BE2C (cell line): ENCODE data around the gene OBP2A.

Experiments used
- DNase-seq: peaks from one replicate; pipeline ENCODE4 v3.0.0-alpha.2; 2020
- H3K27me3 ChIP-seq: fragments of 250-450 bp; sonication (Bioruptor Pico); 2 replicates; pipeline ENCODE4 v1.5.1; 2020; ENCODE audit warnings: mild to moderate bottlenecking
- H3K36me3 ChIP-seq: fragments of 250-450 bp; sonication (Bioruptor Pico); 2 replicates; pipeline ENCODE4 v1.5.1; 2020; ENCODE audit warnings: mild to moderate bottlenecking
- H3K4me1 ChIP-seq: fragments of 250-450 bp; sonication (Bioruptor Pico); 2 replicates; pipeline ENCODE4 v1.5.1; 2020
- H3K4me3 ChIP-seq: 2 replicates; pipeline ENCODE4 v1.5.1; 2011; ENCODE audit warnings: low read depth, low read length
- H3K9me3 ChIP-seq: fragments of 250-450 bp; sonication (Bioruptor Pico); 2 replicates; pipeline ENCODE4 v1.5.1; 2020
- TF ChIP-seq, protein P1 (sequence below): IDR thresholded peaks from 2 replicates; pipeline ENCODE4 v1.5.1; 2012; ENCODE audit warnings: mild to moderate bottlenecking, low read depth, low read length

The OBP2A gene

DNA sequence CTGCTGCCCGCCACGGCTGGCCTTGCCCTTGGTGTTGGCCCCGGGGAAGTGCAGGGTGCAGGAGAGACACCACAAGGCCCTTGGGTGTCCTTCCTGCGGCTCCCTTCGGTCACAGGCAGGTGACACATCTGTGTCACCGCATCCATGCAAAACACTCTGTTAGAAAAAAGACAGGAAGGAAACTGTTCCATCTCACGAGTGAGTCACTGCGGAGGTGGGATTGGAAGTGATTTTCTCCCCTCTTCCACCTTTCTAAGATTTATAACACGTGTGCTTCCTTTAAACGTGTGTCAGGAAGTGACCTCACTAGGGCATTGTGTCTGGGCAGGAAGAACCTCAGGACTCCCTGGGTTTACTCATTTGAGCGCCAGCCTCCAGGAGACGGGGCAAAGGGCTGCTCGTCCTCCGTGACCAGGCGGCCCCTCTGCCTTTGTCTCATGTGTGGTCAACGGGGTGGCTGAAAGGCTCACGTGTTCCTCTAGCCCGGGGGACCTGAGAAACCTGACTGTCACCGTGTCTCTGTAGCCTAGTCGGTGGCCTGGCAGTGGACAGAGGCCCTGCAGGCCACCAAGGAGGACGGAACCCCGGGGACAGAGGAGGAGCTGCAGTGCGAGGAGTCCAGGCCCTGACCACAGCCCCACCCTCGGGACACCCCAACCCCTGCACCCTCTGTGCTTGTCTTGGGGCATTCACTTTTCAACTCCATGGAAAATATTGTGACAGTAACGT is 29.6 kb upstream of the OBP2A start:
- H3K36me3 ChIP-seq, result no peaks in the 10 kb centered on the region
- TF ChIP-seq, protein P1, sequence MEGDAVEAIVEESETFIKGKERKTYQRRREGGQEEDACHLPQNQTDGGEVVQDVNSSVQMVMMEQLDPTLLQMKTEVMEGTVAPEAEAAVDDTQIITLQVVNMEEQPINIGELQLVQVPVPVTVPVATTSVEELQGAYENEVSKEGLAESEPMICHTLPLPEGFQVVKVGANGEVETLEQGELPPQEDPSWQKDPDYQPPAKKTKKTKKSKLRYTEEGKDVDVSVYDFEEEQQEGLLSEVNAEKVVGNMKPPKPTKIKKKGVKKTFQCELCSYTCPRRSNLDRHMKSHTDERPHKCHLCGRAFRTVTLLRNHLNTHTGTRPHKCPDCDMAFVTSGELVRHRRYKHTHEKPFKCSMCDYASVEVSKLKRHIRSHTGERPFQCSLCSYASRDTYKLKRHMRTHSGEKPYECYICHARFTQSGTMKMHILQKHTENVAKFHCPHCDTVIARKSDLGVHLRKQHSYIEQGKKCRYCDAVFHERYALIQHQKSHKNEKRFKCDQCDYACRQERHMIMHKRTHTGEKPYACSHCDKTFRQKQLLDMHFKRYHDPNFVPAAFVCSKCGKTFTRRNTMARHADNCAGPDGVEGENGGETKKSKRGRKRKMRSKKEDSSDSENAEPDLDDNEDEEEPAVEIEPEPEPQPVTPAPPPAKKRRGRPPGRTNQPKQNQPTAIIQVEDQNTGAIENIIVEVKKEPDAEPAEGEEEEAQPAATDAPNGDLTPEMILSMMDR, result no peak
- no peak overlapping the region for H3K4me3 ChIP-seq
- no peaks in the 10 kb centered on the region for H3K4me1 ChIP-seq
- no peaks in the 10 kb centered on the region for H3K27me3 ChIP-seq
- DNase-seq, result no peak
- H3K9me3 ChIP-seq, result no peaks in the 10 kb centered on the region

- Histone ChIP-seq H3K36me3 (no peaks in the 10 kb centered on the region), H3K9me3 (no peaks in the 10 kb centered on the region)
- DNase-seq, result no peak
Observed at GRCh38 chr9:135517407-135517822, 28.5 kb upstream of the OBP2A start.

DNA sequence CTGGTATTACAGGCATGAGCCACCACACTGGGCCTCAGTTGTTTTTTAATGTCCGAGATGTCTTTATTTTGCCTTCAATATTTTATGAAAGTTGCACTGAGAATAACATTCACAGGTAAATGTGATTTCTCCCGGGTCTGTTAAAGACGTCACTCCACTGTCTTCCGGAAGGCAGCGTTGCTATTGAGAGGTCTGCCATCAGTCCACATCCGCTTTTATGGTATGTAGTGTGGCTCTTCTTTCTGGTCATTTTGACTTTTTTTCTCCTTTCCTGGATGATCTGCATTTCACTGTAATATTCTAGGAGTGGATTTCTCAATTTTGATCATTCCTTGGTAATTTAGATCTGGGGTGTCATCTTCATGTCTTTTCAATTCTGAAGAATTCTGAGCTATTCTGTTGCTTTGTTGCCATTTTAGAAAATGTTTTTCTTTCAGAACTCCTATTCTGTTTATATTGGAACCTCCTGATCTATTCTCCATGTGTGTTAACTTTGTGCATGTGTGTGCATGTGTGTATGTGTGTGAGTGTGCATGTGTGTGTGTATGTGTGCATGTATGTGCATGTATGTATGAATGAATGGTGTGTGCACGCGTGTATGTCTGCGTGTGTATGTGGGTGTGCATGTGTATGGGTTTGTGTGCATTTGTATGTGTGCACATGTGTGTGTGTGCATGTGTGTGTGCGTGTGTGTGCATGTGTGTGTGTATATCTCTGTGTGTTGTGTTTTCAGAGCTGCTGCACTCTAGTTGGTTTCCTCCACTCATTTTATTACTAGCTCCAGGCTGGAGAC is 26.6 kb upstream of the OBP2A start:
- H3K4me1 ChIP-seq, result no peaks in the 10 kb centered on the region; the same call in 1 of the 2 replicates
- no peaks in the 10 kb centered on the region for H3K36me3 ChIP-seq
- H3K9me3 ChIP-seq, result no peaks in the 10 kb centered on the region
- no peak overlapping the region for H3K4me3 ChIP-seq
- H3K27me3 ChIP-seq, result no peaks in the 10 kb centered on the region
- TF ChIP-seq, protein P1, result no peak
- no peak for DNase-seq

More at GRCh38 chr9:135517407-135517822, 28.5 kb upstream of the OBP2A start:
- Histone ChIP-seq H3K4me3 (no peak overlapping the region), H3K4me1 (no peaks in the 10 kb centered on the region; the same call in 1 of the 2 replicates), H3K27me3 (no peaks in the 10 kb centered on the region)
- TF ChIP-seq, protein P1, result no peak

DNA sequence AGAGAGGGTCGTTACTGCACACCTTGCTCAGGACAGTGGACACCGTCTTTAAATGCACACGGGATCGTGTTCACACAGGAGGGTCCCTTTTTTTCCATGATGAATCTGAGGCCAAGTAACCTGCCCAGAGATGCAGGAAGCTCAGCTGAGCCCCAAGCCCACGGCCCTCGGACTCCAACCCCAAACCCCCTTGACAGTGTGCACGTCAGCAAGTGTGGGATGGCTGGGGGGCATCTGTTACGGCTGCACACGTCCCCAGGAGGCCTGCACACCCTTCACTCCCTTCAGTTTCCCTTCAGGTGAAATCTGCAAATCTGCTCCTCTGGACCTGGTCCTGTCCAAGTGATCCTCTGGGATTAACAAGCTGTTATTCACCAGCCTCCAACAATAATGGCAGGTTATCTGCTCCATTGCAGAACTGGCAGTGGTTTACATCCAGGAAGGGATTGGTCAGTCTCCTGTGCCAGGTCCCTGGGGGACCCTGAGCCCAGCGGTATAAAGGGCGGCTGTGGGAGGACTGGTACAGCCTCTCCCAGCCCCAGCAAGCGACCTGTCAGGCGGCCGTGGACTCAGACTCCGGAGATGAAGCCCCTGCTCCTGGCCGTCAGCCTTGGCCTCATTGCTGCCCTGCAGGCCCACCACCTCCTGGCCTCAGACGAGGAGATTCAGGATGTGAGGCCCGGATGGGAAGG is 24.9 kb upstream of the OBP2A start, which contains the start of gene LCN1:
TSS of gene LCN1 (plus strand) at position 525 of the 692 bp plus-strand sequence. CDS start at position 583, 58 bp downstream.
- H3K4me1 ChIP-seq, result no peaks in the 10 kb centered on the region; the same call in 1 of the 2 replicates
- TF ChIP-seq, protein P1, result no peak
- H3K9me3 ChIP-seq, result no peaks in the 10 kb centered on the region
- H3K4me3 ChIP-seq, result no peak within 1 kb of the TSS
- no peaks in the 10 kb centered on the region for H3K36me3 ChIP-seq
- DNase-seq, result no peak
- H3K27me3 ChIP-seq, result no peaks in the 10 kb centered on the region

GRCh38 chr9:135521608-135522095 is 24.3 kb upstream of the OBP2A start:
- Histone ChIP-seq H3K36me3 (no peaks in the 10 kb centered on the region), H3K4me3 (no peak overlapping the region), H3K27me3 (no peaks in the 10 kb centered on the region), H3K9me3 (no peaks in the 10 kb centered on the region), H3K4me1 (no peaks in the 10 kb centered on the region; the same call in 1 of the 2 replicates)
- TF ChIP-seq, protein P1, result no peak
- no peak for DNase-seq
